IMR-90 (cell line): ENCODE measurements around the gene MPZL3.

Experiments
- MXI1 ChIP-seq: IDR thresholded peaks from 2 replicates; pipeline ENCODE4 v1.6.1; 2012; ENCODE audit warnings: low read depth, mild to moderate bottlenecking, low read length, moderate library complexity, borderline replicate concordance
- TF ChIP-seq, protein P1 (sequence below): conservative IDR thresholded peaks from 2 replicates; pipeline ENCODE4 v1.5.1; 2012; ENCODE audit warnings: mild to moderate bottlenecking, low read depth, low read length, improper control_type of control experiment

DNA sequence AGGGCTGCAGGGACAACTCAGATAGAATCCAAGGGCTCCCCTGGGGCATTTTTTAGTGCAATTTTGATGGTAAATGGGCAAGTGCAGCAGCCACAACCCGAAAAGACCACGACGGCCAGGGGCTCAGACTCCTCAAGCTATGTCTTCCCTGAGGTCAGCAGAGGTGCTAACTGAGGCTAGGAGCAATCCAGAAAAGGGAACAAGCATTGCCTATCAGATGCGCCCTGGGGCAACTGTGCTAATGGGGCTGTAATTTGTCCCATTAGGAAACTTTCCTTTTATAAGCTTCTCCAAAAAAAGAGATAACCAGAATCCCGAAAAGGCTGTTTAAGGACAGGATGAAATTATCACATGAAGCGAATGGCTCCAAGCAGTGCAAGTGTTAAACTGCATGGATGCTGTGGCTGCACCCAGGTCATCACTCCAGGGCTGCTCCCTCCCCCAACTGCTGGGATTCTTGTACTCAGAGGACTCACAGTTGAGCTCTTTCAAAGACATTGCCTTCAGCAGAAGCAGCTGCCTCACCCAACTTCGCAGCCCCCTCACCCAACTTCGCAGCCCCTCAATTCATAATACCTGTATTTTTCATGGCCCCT lies 49.5 kb upstream of the MPZL3 start:
- no peak for TF ChIP-seq MXI1
- TF ChIP-seq, protein P1, sequence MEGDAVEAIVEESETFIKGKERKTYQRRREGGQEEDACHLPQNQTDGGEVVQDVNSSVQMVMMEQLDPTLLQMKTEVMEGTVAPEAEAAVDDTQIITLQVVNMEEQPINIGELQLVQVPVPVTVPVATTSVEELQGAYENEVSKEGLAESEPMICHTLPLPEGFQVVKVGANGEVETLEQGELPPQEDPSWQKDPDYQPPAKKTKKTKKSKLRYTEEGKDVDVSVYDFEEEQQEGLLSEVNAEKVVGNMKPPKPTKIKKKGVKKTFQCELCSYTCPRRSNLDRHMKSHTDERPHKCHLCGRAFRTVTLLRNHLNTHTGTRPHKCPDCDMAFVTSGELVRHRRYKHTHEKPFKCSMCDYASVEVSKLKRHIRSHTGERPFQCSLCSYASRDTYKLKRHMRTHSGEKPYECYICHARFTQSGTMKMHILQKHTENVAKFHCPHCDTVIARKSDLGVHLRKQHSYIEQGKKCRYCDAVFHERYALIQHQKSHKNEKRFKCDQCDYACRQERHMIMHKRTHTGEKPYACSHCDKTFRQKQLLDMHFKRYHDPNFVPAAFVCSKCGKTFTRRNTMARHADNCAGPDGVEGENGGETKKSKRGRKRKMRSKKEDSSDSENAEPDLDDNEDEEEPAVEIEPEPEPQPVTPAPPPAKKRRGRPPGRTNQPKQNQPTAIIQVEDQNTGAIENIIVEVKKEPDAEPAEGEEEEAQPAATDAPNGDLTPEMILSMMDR: no peak
